HCT116 (cell line): ENCODE results near the gene ITIH6. TPM values are rescaled to one million over a fixed set of nuclear protein-coding genes. Genes with fewer than 3 reads are reported as not detected.
"Not testable (repeated sequence)": the region's sequence is repeated elsewhere in the genome, so short reads cannot be mapped to it uniquely, and the experiment has no call there.

ENCODE experiments used
- ATAC-seq: fragments of 200-7000 bp; cut with Tn5 transposase; 2 replicates; pipeline ENCODE4 v1.9.1; 2020; ENCODE audit warnings: mild to moderate bottlenecking, moderate library complexity
- BruUV-seq: library from RNA; stranded (reverse); fragments of 400-500 nt; replicated peaks from 2 replicates; lab custom pipeline; 2021; lab: Mats Ljungman, UMichigan
- CTCF ChIA-PET: fragments of 300-600 bp; sonication (Branson Sonifier 250); formaldehyde crosslinking; loops from one replicate; lab custom pipeline; 2021; ENCODE audit warnings: antibody characterized with exemption; lab: Charles Lee
- POLR2A ChIA-PET: fragments of 300-600, 350-600 bp; sonication (Branson Sonifier 250); formaldehyde crosslinking; loops from one replicate; lab custom pipeline; 2021; ENCODE audit warnings: antibody characterized with exemption; lab: Charles Lee
- RAD21 ChIA-PET, 2 experiments: fragments of 300-600 bp; sonication (Branson Sonifier 250); formaldehyde crosslinking; loops; one replicate each; lab custom pipeline; 2023; ENCODE audit warnings: low total read pairs in 2 of 2; ENCODE audit not compliant: uncharacterized antibody in 2 of 2, unreplicated experiment in 2 of 2, low non-redundant PET in 1 of 2; lab: Charles Lee
- DNase-seq: peaks from one replicate; pipeline ENCODE4 v3.0.0-alpha.2; 2010; ENCODE audit warnings: low read depth, low spot score
- H2AFZ ChIP-seq: fragments of 200-600 bp; shearing (Covaris generic), sonication (generic); 2 replicates; pipeline ENCODE4 v1.6.1; 2017; ENCODE audit warnings: low read depth, mixed run types, mixed read lengths, antibody characterized with exemption, low read length; ENCODE audit not compliant: poor library complexity, severe bottlenecking
- H3K27ac ChIP-seq: 2 replicates; pipeline ENCODE4 v1.5.1; 2012; ENCODE audit warnings: low read depth, low read length
- H3K27me3 ChIP-seq: fragments of 200-600 bp; sonication (generic); 2 replicates; pipeline ENCODE4 v1.6.1; 2016; ENCODE audit warnings: mixed run types, low read length, mixed read lengths; ENCODE audit not compliant: insufficient read depth
- H3K36me3 ChIP-seq, 2 experiments: fragments of 200-500 bp in 1 of 2; fragments of 200-600 bp in 1 of 2; sonication (Bioruptor generic) in 1 of 2; sonication (generic) in 1 of 2; 2 replicates each; pipeline versions ENCODE4 v1.5.1 to v1.6.1; 2014 to 2016; ENCODE audit warnings: low read length in 2 of 2, inconsistent platforms in 1 of 2, mixed read lengths in 1 of 2, mixed run types in 1 of 2; ENCODE audit not compliant: insufficient read depth in 2 of 2, control insufficient read depth in 1 of 2
- H3K4me1 ChIP-seq, 2 experiments: fragments of 200-600 bp in 1 of 2; sonication (generic) in 1 of 2; 2 replicates each; pipeline versions ENCODE4 v1.5.1 to v1.6.1; 2012 to 2017; ENCODE audit warnings: low read length in 2 of 2, inconsistent platforms in 1 of 2, mild to moderate bottlenecking in 1 of 2, mixed read lengths in 1 of 2, mixed run types in 1 of 2, moderate library complexity in 1 of 2; ENCODE audit not compliant: insufficient read depth in 2 of 2, control insufficient read depth in 1 of 2
- H3K4me2 ChIP-seq: fragments of 200-600 bp; sonication (generic); 2 replicates; pipeline ENCODE4 v1.6.1; 2017; ENCODE audit warnings: mixed run types, low read length, mixed read lengths
- H3K4me3 ChIP-seq, 2 experiments: fragments of 200-600 bp in 1 of 2; sonication (generic) in 1 of 2; replicated peaks in 1 of 2; 2 replicates each; pipeline ENCODE4 v1.5.1; 2011 to 2016; ENCODE audit warnings: low read length in 2 of 2, control low read depth in 1 of 2, low read depth in 1 of 2, mild to moderate bottlenecking in 1 of 2, mixed read lengths in 1 of 2, mixed run types in 1 of 2
- H3K79me2 ChIP-seq: fragments of 200-600 bp; sonication (generic); 2 replicates; pipeline ENCODE4 v1.6.1; 2017; ENCODE audit warnings: mild to moderate bottlenecking, mixed run types, low read length, moderate library complexity, mixed read lengths; ENCODE audit not compliant: insufficient read depth
- H3K9ac ChIP-seq: fragments of 200-600 bp; sonication (generic); 2 replicates; pipeline ENCODE4 v1.6.1; 2016; ENCODE audit warnings: low read length, mixed read lengths
- H3K9me2 ChIP-seq: fragments of 200-600 bp; sonication (generic), shearing (Covaris generic); 2 replicates; pipeline ENCODE4 v1.6.1; 2017; ENCODE audit warnings: mixed run types, mild to moderate bottlenecking, moderate library complexity; ENCODE audit not compliant: insufficient read depth
- H3K9me3 ChIP-seq, 2 experiments: fragments of 200-500 bp in 1 of 2; fragments of 200-600 bp in 1 of 2; sonication (Bioruptor generic) in 1 of 2; sonication (generic) in 1 of 2; 2 replicates each; pipeline ENCODE4 v1.6.1; 2014 to 2017; ENCODE audit warnings: low read length in 2 of 2, mixed read lengths in 2 of 2, inconsistent platforms in 1 of 2, low read depth in 1 of 2, mild to moderate bottlenecking in 1 of 2, mixed run types in 1 of 2, moderate library complexity in 1 of 2; ENCODE audit not compliant: control insufficient read depth in 1 of 2, insufficient read depth in 1 of 2
- H4K20me1 ChIP-seq: fragments of 200-600 bp; sonication (generic), shearing (Covaris generic); 2 replicates; pipeline ENCODE4 v1.6.1; 2017; ENCODE audit warnings: mixed run types, mild to moderate bottlenecking, moderate library complexity; ENCODE audit not compliant: insufficient read depth
- CBX3 ChIP-seq: IDR thresholded peaks from 2 replicates; pipeline ENCODE4 v1.6.1; 2012; ENCODE audit warnings: low read depth
- EZH2phosphoT487 ChIP-seq: fragments of 200-600 bp; IDR thresholded peaks from 2 replicates; pipeline ENCODE4 v1.6.1; 2018; ENCODE audit warnings: antibody characterized with exemption, borderline replicate concordance
- POLR2A ChIP-seq: IDR thresholded peaks from 2 replicates; pipeline ENCODE4 v1.7.0; 2011; ENCODE audit warnings: borderline replicate concordance; ENCODE audit not compliant: insufficient read depth, insufficient read length; ENCODE audit errors: extremely low read depth
- ZFX ChIP-seq: fragments of 450-650 bp; IDR thresholded peaks from 2 replicates; pipeline ENCODE4 v1.6.1; 2017
- intact Hi-C: fragments of 100-400 bp; cut with micrococcal nuclease; formaldehyde crosslinking; loops from 2 replicates; pipeline ENCODE4 v1.10.0; 2022
- total RNA-seq: library from RNA; stranded (reverse); gene quantifications from one replicate; pipeline ENCODE4 v1.2.1, GENCODE V29; 2021; ENCODE audit not compliant: unreplicated experiment
- TF ChIP-seq, protein P1 (sequence below): IDR thresholded peaks from 2 replicates; pipeline ENCODE4 v1.6.1; 2012
- TF ChIP-seq, protein P2 (sequence below), 3 experiments: fragments of 200-600 bp in 1 of 3; sonication (generic) in 1 of 3; IDR thresholded peaks in 2 of 3; conservative IDR thresholded peaks in 1 of 3; 2 replicates each; pipeline ENCODE4 v1.5.1; 2012 to 2017; ENCODE audit warnings: low read depth in 2 of 3, low read length in 2 of 3, antibody characterized with exemption in 1 of 3, borderline replicate concordance in 1 of 3, control low read depth in 1 of 3, mild to moderate bottlenecking in 1 of 3, mixed read lengths in 1 of 3, mixed run types in 1 of 3, moderate library complexity in 1 of 3; ENCODE audit not compliant: insufficient read depth in 1 of 3

The ITIH6 gene
- total RNA-seq, 1 experiment from 2014 or later = not detected

DNA sequence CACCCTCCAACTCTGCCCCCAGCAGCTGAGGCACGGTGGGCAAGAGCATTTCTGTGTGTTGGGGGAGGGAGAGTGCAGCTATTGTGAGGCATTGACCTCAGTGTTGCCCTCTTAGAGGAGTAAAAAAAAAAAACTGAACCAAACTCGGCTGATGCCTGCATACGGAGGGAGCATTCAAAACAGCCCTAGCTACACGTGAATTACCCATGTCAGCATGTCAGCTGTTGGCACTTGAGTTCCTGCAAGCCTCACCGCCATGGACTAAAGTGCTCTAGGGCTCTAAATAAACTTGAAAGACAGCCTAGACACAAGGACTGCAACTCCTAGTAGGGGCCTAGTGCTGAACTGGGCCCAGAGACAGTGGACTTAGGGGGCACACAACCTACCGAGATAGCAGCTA is 22.0 kb downstream of the ITIH6 start:
- ATAC-seq = no peak
- Histone ChIP-seq H3K4me1 (no peaks in the 10 kb centered on the region), H3K4me2 (no peak overlapping the region), H4K20me1 (no peaks in the 10 kb centered on the region), H3K9me3 (no peaks in the 10 kb centered on the region), H3K27ac (no peak overlapping the region), H3K36me3 (no peaks in the 10 kb centered on the region), H3K9ac (no peak overlapping the region), H3K27me3 (no peaks in the 10 kb centered on the region), H3K4me3 (no peak overlapping the region), H2AFZ (no peak overlapping the region), H3K9me2 (no peaks in the 10 kb centered on the region), H3K79me2 (no peaks in the 10 kb centered on the region)
- CTCF ChIA-PET = no interaction called here
- TF ChIP-seq, protein P1, sequence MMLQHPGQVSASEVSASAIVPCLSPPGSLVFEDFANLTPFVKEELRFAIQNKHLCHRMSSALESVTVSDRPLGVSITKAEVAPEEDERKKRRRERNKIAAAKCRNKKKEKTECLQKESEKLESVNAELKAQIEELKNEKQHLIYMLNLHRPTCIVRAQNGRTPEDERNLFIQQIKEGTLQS = no peak
- no peak for TF ChIP-seq POLR2A
- TF ChIP-seq ZFX = no peak
- TF ChIP-seq, protein P2, sequence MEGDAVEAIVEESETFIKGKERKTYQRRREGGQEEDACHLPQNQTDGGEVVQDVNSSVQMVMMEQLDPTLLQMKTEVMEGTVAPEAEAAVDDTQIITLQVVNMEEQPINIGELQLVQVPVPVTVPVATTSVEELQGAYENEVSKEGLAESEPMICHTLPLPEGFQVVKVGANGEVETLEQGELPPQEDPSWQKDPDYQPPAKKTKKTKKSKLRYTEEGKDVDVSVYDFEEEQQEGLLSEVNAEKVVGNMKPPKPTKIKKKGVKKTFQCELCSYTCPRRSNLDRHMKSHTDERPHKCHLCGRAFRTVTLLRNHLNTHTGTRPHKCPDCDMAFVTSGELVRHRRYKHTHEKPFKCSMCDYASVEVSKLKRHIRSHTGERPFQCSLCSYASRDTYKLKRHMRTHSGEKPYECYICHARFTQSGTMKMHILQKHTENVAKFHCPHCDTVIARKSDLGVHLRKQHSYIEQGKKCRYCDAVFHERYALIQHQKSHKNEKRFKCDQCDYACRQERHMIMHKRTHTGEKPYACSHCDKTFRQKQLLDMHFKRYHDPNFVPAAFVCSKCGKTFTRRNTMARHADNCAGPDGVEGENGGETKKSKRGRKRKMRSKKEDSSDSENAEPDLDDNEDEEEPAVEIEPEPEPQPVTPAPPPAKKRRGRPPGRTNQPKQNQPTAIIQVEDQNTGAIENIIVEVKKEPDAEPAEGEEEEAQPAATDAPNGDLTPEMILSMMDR (IDR thresholded peaks at IDR 0.05 in 2 of 3, conservative IDR thresholded peaks at IDR 0.05 in 1 of 3; ENCODE audit: borderline replicate concordance in 1 of 3, insufficient read depth in 1 of 3, low read depth in 2 of 3, low read length in 2 of 3) = no peak
- no peak for TF ChIP-seq EZH2phosphoT487
- TF ChIP-seq CBX3 = no peak
- intact Hi-C loops = no loop called here
- RAD21 ChIA-PET = no interaction called here
- DNase-seq = no peak
- BruUV-seq = no TSS peak
- POLR2A ChIA-PET = no interaction called here

DNA sequence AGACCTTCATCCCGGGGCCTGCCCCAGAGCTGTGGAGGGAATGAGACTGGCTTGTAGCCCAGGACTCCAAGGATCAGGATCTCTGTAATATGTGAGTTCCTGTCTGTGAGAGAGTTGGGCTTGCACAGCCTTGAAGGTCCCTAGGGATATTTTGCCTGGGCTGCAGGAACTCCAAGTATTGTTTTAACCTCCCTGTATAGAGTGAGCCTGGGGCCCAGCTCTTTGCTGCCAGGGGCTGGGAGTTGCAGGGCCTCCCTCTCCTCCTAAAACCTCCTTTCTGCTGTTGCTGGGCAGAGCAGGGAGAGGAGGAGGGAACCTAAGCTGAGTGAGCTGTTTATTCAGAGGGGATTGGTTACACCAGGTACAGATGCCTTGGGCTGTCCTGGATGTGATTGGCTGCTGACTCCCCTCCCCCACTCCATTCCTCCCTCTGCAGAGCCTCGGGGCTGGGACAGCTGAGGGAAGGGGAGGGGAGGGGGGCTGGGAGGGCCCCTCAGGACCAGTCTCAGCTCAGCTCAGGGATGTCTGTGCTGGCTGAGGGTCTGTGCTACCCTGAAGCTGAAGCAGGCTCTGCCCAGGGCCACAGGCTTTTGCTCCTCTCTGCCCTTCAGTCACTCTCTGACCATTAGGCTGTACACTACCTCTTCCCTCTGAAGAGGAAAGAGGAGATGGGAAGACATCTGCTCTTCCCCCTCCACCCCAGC is 23.5 kb downstream of the ITIH6 start:
- H3K9me2 ChIP-seq, H3K27me3 ChIP-seq, H3K36me3 ChIP-seq, H2AFZ ChIP-seq, H3K4me2 ChIP-seq, H3K9ac ChIP-seq, H3K4me3 ChIP-seq, H4K20me1 ChIP-seq, RAD21 ChIA-PET, DNase-seq, H3K4me1 ChIP-seq, H3K79me2 ChIP-seq, H3K27ac ChIP-seq, BruUV-seq, H3K9me3 ChIP-seq, CTCF ChIA-PET, POLR2A ChIA-PET: not testable (repeated sequence)
- peak; percentile 77 for ATAC-seq
- intact Hi-C loops = loop anchor here (1.0 kb wide), 1 partner anchor 11 kb away; no protein-coding TSS in a partner anchor
